Endothelial cell of umbilical vein (primary cell): ENCODE results near the gene IBTK. TPM values are rescaled to one million over a fixed set of nuclear protein-coding genes. Genes with fewer than 3 reads are reported as not detected.

Experiments
- BruUV-seq: library from RNA; stranded (reverse); fragments of 400-500 nt; replicated peaks from 2 replicates; lab custom pipeline; 2021; lab: Mats Ljungman, UMichigan
- CTCF ChIA-PET: fragments of 300-600, 350-600 bp; sonication (Branson Sonifier 250); formaldehyde crosslinking; loops from one replicate; lab custom pipeline; 2021; ENCODE audit warnings: antibody characterized with exemption, inconsistent platforms; lab: Charles Lee
- POLR2A ChIA-PET: fragments of 300-600, 350-600 bp; sonication (Branson Sonifier 250); formaldehyde crosslinking; loops from one replicate; lab custom pipeline; 2021; ENCODE audit warnings: antibody characterized with exemption, inconsistent platforms; lab: Charles Lee
- DNase-seq: peaks from one replicate; pipeline ENCODE4 v3.0.0-alpha.2; 2011; ENCODE audit warnings: low read depth, low spot score
- FAIRE-seq: peaks from 2 replicates; lab custom pipeline; 2011; peaks lifted over from hg19 to GRCh38; lab: Jason Lieb, UNC
- H2AFZ ChIP-seq: 2 replicates; pipeline ENCODE4 v1.6.0; 2012; ENCODE audit warnings: low read depth, low read length, control low read depth, inconsistent platforms
- H3K27ac ChIP-seq: 2 replicates; pipeline ENCODE4 v1.5.1; 2011; ENCODE audit warnings: low read depth, mild to moderate bottlenecking, control low read depth, low read length, moderate library complexity; ENCODE audit not compliant: insufficient read depth
- H3K27me3 ChIP-seq, 2 experiments: 2 replicates each; pipeline versions ENCODE4 v1.6.0 to v1.6.1; 2011; ENCODE audit warnings: low read length in 2 of 2, mixed read lengths in 1 of 2; ENCODE audit not compliant: control insufficient read depth in 2 of 2, insufficient read depth in 2 of 2
- H3K36me3 ChIP-seq, 2 experiments: 2 replicates in 1 of 2; 3 replicates in 1 of 2; pipeline ENCODE4 v1.5.1; 2011; ENCODE audit warnings: low read length in 2 of 2, mild to moderate bottlenecking in 1 of 2, moderate library complexity in 1 of 2; ENCODE audit not compliant: control insufficient read depth in 2 of 2, insufficient read depth in 2 of 2; ENCODE audit errors: extremely low read depth in 1 of 2
- H3K4me1 ChIP-seq: 3 replicates; pipeline ENCODE4 v1.5.1; 2011; ENCODE audit warnings: mild to moderate bottlenecking, low read length; ENCODE audit not compliant: control insufficient read depth, insufficient read depth; ENCODE audit errors: extremely low read depth
- H3K4me2 ChIP-seq: 2 replicates; pipeline ENCODE4 v1.6.1; 2011; ENCODE audit warnings: low read length, control low read depth, mixed read lengths; ENCODE audit not compliant: insufficient read depth
- H3K4me3 ChIP-seq, 3 experiments: fragments of 200-600 bp in 1 of 3; sonication (generic), shearing (Covaris generic) in 1 of 3; replicated peaks in 1 of 3; 2 replicates each; pipeline ENCODE4 v1.5.1; 2011 to 2016; ENCODE audit warnings: control low read depth in 3 of 3, low read length in 3 of 3, mild to moderate bottlenecking in 2 of 3, inconsistent platforms in 1 of 3, low read depth in 1 of 3, moderate library complexity in 1 of 3; ENCODE audit not compliant: insufficient read depth in 1 of 3
- H3K79me2 ChIP-seq: 2 replicates; pipeline ENCODE4 v1.6.0; 2012; ENCODE audit warnings: low read length, inconsistent platforms; ENCODE audit not compliant: control insufficient read depth, insufficient read depth
- H3K9ac ChIP-seq: replicated peaks from 2 replicates; pipeline ENCODE3; 2011; ENCODE audit warnings: low read length, control low read depth; ENCODE audit not compliant: insufficient read depth; ENCODE audit errors: extremely low read depth
- H3K9me1 ChIP-seq: replicated peaks from 3 replicates; pipeline ENCODE4 v1.6.0; 2011; ENCODE audit warnings: mild to moderate bottlenecking, low read length; ENCODE audit not compliant: control insufficient read depth, insufficient read depth; ENCODE audit errors: extremely low read depth
- H3K9me3 ChIP-seq: replicated peaks from 2 replicates; pipeline ENCODE4 v1.5.1; 2012; ENCODE audit warnings: low read length, inconsistent platforms; ENCODE audit not compliant: control insufficient read depth, insufficient read depth
- H4K20me1 ChIP-seq: replicated peaks from 2 replicates; pipeline ENCODE3; 2011; ENCODE audit warnings: mild to moderate bottlenecking, low read length; ENCODE audit not compliant: control insufficient read depth, insufficient read depth; ENCODE audit errors: extremely low read depth
- EZH2 ChIP-seq: IDR thresholded peaks from 2 replicates; pipeline ENCODE4 v1.6.1; 2012; ENCODE audit warnings: borderline replicate concordance, low read depth, mild to moderate bottlenecking, moderate library complexity, low read length, inconsistent platforms; ENCODE audit not compliant: severe bottlenecking
- FOS ChIP-seq: IDR thresholded peaks from 2 replicates; pipeline ENCODE4 v1.6.1; 2011; ENCODE audit warnings: mild to moderate bottlenecking, low read length, moderate library complexity, borderline replicate concordance; ENCODE audit not compliant: insufficient read depth
- GATA2 ChIP-seq: IDR thresholded peaks from 2 replicates; pipeline ENCODE4 v1.7.0; 2011; ENCODE audit warnings: low read depth, mild to moderate bottlenecking, moderate library complexity, mixed read lengths, low read length; ENCODE audit not compliant: insufficient read length, insufficient read depth
- JUN ChIP-seq: IDR thresholded peaks from 2 replicates; pipeline ENCODE4 v1.6.1; 2011; ENCODE audit warnings: borderline replicate concordance, low read depth; ENCODE audit not compliant: insufficient read length, insufficient read depth
- MYC ChIP-seq: IDR thresholded peaks from one replicate; pipeline ENCODE4 v1.6.1; 2011; ENCODE audit warnings: mild to moderate bottlenecking, low read depth, low read length
- POLR2A ChIP-seq: IDR thresholded peaks from 2 replicates; pipeline ENCODE4 v1.6.1; 2012; ENCODE audit warnings: low read depth, mild to moderate bottlenecking, control low read depth, low read length
- POLR2AphosphoS5 ChIP-seq: IDR thresholded peaks from 2 replicates; pipeline ENCODE4 v1.6.1; 2012; ENCODE audit warnings: low read depth, mild to moderate bottlenecking, control low read depth, low read length, moderate library complexity; ENCODE audit not compliant: insufficient read depth
- dilution Hi-C: fragments of 300-500 bp; cut with MboI; formaldehyde crosslinking; loops from one replicate; pipeline ENCODE4 v1.15.0; 2019; ENCODE audit warnings: low sequenced_read_pairs; ENCODE audit not compliant: extremely low pct_ligation_motif_present
- intact Hi-C: fragments of 100-400 bp; cut with micrococcal nuclease; formaldehyde crosslinking; loops from one replicate; pipeline ENCODE4 v1.10.0; 2022
- polyA plus RNA-seq, 4 experiments: library from polyadenylated mRNA; depleted of rRNA in 3 of 4; stranded (reverse) in 3 of 4; unstranded in 1 of 4; fragments of >200 nt; gene quantifications; 2 replicates each; pipeline versions ENCODE4 v1.2.1 to v1.2.3, GENCODE V29; 2011 to 2012; ENCODE audit warnings: missing spikeins in 1 of 4
- total RNA-seq: library from RNA; stranded (reverse); gene quantifications from 2 replicates; pipeline ENCODE4 v1.2.3, GENCODE V29; 2021
- TF ChIP-seq, protein P1 (sequence below), 2 donors: IDR thresholded peaks; 1 replicate in 1 of 2; 2 replicates in 1 of 2; pipeline ENCODE4 v1.5.1; 2011; ENCODE audit warnings: low read length in 2 of 2, mild to moderate bottlenecking in 2 of 2, moderate library complexity in 2 of 2, control low read depth in 1 of 2, inconsistent platforms in 1 of 2, low read depth in 1 of 2; ENCODE audit not compliant: insufficient read depth in 1 of 2; ENCODE audit errors: extremely low read depth in 1 of 2
- TF ChIP-seq, protein P2 (sequence below): IDR thresholded peaks from 2 replicates; pipeline ENCODE4 v1.6.1; 2011; ENCODE audit not compliant: insufficient read depth, insufficient read length

The IBTK gene
- total and polyA plus RNA-seq, 2 donors (not counting 3 experiments of a cell fraction or from before 2014, with no cell fraction given): 6.7 to 30.5 TPM

DNA sequence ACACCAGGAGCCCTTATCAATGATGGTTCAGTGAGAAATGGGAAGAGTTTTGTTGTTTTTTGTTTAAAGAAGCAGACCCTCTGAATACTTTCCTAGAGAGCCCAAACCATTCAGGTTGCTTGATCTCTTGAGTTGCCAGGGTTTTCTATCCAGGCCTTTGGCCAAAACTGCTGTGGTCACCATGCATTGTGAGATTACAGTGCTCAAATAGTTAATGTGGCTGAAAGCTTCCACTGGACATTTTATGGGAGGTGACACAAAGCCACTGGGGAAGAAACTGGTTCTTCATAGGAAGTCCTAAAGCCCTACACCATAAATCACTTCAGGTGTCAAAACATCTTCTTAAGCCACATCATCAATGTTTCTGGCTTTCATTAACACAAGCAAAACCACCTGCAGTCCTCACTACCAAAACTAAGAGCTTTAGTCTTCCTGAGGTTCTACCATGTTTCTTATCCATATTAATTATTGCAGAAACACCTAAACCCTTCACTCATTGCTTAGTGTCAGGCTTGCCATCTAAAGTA is 101.6 kb downstream of the IBTK start:
- Histone ChIP-seq H3K9me3 (no peaks in the 10 kb centered on the region), H3K27ac (no peak overlapping the region), H3K9ac (no peak overlapping the region), H2AFZ (no peak overlapping the region), H3K79me2 (no peaks in the 10 kb centered on the region), H3K4me3 (no peak overlapping the region), H3K36me3 (no peaks in the 10 kb centered on the region), H4K20me1 (no peaks in the 10 kb centered on the region), H3K9me1 (no peaks in the 10 kb centered on the region), H3K27me3 (no peaks in the 10 kb centered on the region), H3K4me2 (no peak overlapping the region), H3K4me1 (peaks cover 20% of the 10 kb centered on the region)
- dilution Hi-C loops (no loop called here), intact Hi-C loops (no loop called here)
- no TSS peak for BruUV-seq
- DNase-seq: no peak
- CTCF ChIA-PET: interaction anchor here (1.3 kb wide), 1 partner anchor 23 kb away, joined by 3 read pairs; no protein-coding TSS in a partner anchor
- no peak for FAIRE-seq
- POLR2A ChIA-PET: no interaction called here
- TF ChIP-seq, protein P1, sequence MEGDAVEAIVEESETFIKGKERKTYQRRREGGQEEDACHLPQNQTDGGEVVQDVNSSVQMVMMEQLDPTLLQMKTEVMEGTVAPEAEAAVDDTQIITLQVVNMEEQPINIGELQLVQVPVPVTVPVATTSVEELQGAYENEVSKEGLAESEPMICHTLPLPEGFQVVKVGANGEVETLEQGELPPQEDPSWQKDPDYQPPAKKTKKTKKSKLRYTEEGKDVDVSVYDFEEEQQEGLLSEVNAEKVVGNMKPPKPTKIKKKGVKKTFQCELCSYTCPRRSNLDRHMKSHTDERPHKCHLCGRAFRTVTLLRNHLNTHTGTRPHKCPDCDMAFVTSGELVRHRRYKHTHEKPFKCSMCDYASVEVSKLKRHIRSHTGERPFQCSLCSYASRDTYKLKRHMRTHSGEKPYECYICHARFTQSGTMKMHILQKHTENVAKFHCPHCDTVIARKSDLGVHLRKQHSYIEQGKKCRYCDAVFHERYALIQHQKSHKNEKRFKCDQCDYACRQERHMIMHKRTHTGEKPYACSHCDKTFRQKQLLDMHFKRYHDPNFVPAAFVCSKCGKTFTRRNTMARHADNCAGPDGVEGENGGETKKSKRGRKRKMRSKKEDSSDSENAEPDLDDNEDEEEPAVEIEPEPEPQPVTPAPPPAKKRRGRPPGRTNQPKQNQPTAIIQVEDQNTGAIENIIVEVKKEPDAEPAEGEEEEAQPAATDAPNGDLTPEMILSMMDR (IDR thresholded peaks at IDR 0.05; ENCODE audit: extremely low read depth in 1 of 2, insufficient read depth in 1 of 2, low read depth in 1 of 2, low read length in 2 of 2): no peak
- TF ChIP-seq EZH2: no peak
- no peak for TF ChIP-seq FOS
- TF ChIP-seq, protein P2, sequence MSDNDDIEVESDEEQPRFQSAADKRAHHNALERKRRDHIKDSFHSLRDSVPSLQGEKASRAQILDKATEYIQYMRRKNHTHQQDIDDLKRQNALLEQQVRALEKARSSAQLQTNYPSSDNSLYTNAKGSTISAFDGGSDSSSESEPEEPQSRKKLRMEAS: no peak
- TF ChIP-seq POLR2A: no peak
- no peak for TF ChIP-seq POLR2AphosphoS5
- TF ChIP-seq JUN: no peak
- TF ChIP-seq GATA2: no peak
- TF ChIP-seq MYC: no peak
